NCI-H187 treated with DMSO at 0.1 percent for 48 hours (cell line): Measurements from ENCODE around the gene NCR3LG1.
"Not testable (repeated sequence)": the region's sequence is repeated elsewhere in the genome, so short reads cannot be mapped to it uniquely, and the experiment has no call there.

ENCODE experiments used
- DNase-seq: peaks from one replicate; lab custom pipeline; 2025; lab: John Stamatoyannopoulos, UW

Gene NCR3LG1

GRCh38 chr11:17412488-17413180 is 61.0 kb downstream of the NCR3LG1 start:
- DNase-seq, result no peak

DNA sequence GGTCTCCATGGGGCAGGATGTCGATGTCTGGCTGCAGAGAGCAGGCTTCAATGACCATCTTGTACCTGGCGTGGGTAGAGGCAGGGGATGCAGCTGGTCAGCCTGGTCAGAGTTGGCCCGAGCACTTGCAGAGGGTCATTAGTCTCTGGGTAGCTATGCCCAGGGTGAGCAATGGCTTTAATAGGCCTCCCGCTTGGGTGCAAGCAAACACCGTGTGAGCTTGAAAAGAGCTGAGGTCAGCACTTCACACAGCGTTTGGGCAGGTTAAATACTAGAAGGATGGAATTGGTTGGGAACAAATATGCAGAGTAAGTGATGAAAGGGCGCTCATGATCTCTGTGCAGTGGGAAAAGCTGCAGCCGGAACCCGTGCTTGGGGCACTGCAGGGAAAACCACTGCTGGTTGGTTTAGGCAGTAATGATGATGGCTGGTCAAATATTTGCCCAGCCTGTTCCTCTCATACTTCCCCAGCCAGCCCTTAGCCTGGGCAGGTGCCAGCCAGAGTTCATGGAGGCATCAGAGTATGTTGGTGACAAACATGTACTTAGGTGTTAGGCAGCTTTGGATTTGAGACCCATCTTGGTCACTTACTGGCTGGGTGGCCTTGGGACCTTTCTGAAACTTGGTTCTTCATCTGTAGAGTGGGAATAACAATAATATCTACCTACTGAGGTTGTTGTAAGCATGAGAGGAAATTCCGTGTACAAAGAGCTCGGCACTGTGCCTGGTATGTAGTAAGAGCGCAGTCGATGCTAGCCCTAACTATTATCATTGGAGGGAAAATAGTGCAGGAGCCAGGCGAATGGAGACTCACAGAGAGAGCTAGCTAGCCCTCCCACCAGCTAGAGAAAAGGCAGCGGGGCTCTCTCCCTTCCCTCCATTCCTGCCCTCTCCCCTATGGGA is 62.1 kb downstream of the NCR3LG1 start:
- no peak for DNase-seq

GRCh38 chr11:17414317-17414737 is 62.7 kb downstream of the NCR3LG1 start:
- DNase-seq, result no peak

DNA sequence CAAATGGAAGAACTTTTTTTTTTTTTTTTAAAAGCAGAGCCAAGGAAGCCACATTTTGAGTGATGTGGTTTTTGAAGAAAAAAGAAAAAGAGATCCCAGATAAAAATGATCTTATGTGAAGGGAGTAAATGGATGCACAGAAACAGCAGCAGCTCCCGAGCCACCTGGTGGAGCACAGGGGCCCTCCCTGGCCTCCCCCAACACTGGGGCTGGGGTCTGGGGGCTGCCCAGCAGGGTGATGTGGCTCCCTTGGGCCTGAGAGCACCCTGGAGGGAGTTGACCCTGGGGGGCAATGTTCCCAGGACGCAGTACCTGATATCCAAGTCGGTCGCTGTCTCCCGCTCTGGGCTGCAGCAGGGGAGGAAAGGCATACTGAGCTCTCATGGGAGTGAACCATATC is 63.4 kb downstream of the NCR3LG1 start:
- no peak for DNase-seq

DNA sequence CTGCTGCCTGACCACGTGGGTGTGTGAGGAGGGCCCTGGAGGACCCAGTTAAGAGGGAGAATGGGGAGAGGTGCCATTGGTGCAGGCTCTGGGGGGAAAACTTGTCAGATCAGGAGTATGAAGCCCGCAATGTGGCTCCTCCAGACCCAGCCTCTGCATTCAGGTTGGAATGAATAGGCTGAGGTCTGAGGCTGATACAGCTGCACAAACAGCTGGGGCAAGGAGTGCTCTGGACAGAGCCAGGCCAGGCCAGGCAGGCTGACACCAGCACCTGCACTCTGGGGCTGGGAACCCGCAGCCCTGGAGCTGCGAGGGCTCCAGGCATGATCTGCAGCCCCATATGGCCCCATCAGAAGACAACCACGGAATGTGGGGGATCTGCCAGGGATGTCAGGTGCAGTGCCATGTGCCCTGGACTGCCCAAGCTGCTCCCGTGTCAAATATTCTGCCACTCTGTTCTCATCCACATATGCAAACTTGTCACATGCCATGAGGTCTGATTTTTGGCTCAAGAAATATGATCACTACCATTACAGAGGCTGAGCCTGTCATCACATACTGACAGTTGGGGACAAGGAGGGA is 64.0 kb downstream of the NCR3LG1 start:
- DNase-seq, result no peak

DNA sequence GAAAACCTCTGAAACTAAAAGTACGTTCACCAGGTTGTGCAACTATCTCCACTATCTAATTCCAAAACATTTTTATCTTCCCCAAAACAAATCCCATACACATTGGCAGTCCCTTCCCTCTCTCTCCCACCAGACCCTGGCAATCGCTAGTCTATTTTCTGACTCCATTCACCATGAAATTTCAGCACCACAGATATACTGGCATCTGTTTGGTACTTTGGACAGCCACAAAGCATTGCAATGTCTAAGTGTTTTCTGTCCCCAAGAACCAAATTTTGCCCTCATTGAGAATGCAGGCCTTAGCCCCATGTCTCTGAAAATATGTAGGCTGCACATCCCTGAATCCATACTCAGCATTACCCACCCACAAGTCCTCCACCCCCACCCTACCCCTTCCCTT is 64.9 kb downstream of the NCR3LG1 start:
- DNase-seq, result no peak

DNA sequence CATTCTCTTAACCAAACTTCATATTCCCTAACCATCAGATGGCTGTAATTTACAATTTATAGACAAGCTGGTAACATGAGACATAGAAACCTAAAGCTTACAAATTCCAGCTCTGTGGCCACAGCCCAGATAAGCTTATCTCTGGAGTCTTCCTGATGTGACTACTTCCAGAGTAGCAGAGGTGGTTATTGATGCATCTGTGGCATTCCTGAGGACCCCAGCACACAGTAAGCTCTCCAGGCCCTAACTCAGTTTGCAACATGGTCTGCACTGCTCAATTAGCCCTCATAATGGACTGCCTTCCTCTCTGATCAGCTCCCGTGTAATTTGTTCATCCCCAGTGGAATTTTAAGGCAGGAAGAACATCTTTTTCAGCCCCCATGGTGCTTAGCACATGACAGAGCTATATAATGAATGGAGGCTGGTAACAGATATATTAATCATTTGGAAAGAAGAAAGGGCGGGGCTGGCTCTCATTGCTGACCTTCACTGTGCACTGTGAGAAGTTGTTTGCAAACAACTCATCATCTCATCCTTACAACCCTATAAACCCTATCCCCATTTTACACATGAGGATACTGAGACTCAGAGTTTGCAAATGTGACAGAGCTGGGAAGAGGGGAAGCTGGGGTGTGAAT is 67.0 kb downstream of the NCR3LG1 start:
- DNase-seq, result no peak

DNA sequence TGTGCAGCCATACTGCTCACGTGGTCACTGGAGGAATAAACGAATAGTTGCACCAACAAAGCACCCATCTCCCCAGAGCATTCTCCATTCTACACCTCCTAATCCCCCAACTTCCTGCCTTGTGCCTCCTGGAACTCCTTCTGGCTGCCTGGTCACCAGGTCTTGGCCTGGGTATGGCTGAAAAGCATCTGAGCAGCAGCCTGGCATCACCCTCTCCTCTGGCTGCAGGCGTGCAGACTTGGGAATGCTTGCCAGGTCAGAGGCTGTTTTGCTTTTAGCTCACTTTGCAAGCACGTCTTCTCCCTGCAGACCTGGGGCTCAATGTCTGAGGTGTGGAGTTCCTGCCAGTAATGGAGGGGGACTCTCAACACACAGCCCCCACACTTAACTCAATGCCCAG is 70.2 kb downstream of the NCR3LG1 start:
- no peak for DNase-seq

DNA sequence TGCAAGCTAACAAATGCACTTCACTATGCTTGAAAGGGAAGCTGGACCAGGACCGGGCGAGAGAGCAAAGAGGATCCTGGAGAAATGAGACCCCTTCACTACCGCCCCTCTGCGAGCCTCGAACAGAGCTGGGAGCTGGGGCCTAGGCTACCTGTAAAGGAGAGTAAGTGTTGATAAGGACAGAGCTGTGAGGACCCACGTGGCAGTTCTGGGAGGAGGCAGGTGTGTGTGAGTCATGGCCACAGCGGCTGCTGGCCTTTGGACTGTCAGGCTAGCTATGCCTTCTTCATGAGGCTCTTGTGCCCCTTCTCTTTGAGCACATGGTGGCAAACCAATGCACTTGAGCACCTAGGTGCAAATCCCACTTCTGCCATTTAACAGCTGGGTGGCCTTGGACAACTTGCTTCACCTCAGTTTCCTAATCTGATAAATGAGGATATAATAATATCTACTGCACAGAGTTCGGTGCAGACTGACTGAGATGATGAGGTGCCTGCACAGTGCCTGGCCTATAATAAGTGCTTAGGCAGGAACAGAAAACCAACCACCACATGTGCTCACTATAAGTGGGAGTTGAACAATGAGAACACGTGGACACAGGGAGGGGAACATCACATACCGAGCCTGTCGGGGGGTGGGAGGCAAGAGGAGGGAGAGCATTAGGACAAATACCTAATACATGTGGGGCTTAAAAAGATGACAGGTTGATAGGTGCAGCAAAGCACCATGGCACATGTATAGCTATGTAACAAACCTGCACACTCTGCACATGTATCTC is 72.1 kb downstream of the NCR3LG1 start:
- DNase-seq, result no peak

DNA sequence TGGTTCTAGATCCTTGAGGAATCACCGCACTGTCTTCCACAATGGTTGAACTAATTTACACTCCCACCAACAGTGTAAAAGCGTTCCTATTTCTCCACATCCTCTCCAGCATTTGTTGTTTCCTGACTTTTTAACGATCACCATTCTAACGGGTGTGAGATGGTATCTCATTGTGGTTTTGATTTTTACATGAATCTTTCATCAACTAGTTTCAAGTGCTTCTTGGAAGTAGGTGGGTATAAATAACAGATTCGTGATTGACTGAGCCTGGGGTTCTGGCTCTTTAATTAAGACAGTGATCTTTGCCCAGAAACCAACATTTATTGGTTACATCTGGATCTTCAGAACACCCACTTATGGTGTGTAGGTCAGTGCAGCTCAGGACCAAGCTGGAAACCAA is 74.6 kb downstream of the NCR3LG1 start:
- DNase-seq, result not testable (repeated sequence)
